ENCODE results near the gene SPDYA.

The SPDYA gene

DNA sequence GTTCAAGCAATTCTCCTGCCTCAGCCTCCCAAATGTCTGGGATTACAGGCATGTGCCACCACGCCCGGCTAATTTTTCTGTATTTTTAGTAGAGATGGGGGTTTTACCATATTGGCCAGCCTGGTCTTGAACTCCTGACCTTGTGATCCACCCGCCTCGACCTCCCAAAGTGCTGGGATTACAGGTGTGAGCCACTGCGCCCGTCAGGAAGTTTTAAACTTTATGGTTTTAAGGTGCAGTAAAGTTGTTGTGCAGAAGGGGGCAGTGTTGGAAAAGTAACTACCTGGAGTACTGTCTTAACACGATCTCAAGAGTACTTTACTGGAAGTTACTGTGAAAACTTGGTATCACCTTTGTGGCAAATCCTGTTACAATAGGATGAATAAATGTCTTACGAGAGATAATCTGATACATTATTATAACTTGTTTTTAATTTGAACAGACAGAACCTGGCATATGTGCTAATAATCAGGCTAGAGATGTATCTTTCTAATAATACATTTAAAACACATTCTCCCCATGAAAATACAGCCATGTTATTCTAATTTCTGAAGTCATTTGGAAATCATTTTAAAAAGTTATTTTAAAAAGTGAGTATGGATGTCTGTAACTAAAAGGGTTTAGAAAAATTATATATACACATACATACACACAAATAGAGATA lies 10.8 kb downstream of the SPDYA start:
- Histone ChIP-seq H3K4me1 (no peaks in the 10 kb centered on the region), H3K9ac (no peak overlapping the region), H2AFZ (no peak overlapping the region), H3K27me3 (ENCODE audit: control insufficient read depth, insufficient read depth, low read length) (no peaks in the 10 kb centered on the region), H3K9me3 (ENCODE audit: control insufficient read depth, low read length) (no peaks in the 10 kb centered on the region), H3K36me3 (ENCODE audit: control insufficient read depth, insufficient read depth, low read length) (no peaks in the 10 kb centered on the region), H3K27ac (no peak overlapping the region), H3K79me2 (no peaks in the 10 kb centered on the region), H3K4me2 (ENCODE audit: low read length) (no peak overlapping the region), H3K4me3 (ENCODE audit: low read depth, low read length) (no peak overlapping the region)
- TF ChIP-seq, protein P1, sequence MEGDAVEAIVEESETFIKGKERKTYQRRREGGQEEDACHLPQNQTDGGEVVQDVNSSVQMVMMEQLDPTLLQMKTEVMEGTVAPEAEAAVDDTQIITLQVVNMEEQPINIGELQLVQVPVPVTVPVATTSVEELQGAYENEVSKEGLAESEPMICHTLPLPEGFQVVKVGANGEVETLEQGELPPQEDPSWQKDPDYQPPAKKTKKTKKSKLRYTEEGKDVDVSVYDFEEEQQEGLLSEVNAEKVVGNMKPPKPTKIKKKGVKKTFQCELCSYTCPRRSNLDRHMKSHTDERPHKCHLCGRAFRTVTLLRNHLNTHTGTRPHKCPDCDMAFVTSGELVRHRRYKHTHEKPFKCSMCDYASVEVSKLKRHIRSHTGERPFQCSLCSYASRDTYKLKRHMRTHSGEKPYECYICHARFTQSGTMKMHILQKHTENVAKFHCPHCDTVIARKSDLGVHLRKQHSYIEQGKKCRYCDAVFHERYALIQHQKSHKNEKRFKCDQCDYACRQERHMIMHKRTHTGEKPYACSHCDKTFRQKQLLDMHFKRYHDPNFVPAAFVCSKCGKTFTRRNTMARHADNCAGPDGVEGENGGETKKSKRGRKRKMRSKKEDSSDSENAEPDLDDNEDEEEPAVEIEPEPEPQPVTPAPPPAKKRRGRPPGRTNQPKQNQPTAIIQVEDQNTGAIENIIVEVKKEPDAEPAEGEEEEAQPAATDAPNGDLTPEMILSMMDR (IDR thresholded peaks at IDR 0.05): peak; percentile 72

DNA sequence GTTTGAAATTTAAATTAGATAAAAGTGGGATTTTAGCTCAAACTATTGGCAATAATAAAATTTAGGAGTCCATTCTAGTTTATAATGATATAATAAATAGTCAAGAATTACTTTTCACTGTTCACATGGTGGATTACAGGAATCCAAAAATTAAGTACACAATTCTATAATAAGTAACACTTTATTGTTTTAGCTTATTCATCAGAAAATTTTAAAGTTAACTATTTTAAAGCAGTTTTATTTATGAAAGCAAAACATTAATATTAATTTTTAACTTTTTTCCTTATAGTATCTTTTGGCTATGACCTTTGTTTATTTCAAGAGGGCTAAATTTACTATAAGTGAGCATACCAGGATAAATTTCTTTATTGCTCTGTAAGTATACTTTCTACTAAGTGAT lies 11.4 kb downstream of the SPDYA start:
- no peak overlapping the region for H3K4me3 ChIP-seq (ENCODE audit: low read depth, low read length)
- TF ChIP-seq, protein P1 (IDR thresholded peaks at IDR 0.05): no peak
- no peak overlapping the region for H3K9ac ChIP-seq
- no peaks in the 10 kb centered on the region for H3K36me3 ChIP-seq (ENCODE audit: control insufficient read depth, insufficient read depth, low read length)
- no peak overlapping the region for H2AFZ ChIP-seq
- no peak overlapping the region for H3K27ac ChIP-seq
- no peaks in the 10 kb centered on the region for H3K79me2 ChIP-seq
- no peak overlapping the region for H3K4me2 ChIP-seq (ENCODE audit: low read length)
- no peaks in the 10 kb centered on the region for H3K4me1 ChIP-seq
- H3K27me3 ChIP-seq (ENCODE audit: control insufficient read depth, insufficient read depth, low read length): no peaks in the 10 kb centered on the region
- H3K9me3 ChIP-seq (ENCODE audit: control insufficient read depth, low read length): no peaks in the 10 kb centered on the region

DNA sequence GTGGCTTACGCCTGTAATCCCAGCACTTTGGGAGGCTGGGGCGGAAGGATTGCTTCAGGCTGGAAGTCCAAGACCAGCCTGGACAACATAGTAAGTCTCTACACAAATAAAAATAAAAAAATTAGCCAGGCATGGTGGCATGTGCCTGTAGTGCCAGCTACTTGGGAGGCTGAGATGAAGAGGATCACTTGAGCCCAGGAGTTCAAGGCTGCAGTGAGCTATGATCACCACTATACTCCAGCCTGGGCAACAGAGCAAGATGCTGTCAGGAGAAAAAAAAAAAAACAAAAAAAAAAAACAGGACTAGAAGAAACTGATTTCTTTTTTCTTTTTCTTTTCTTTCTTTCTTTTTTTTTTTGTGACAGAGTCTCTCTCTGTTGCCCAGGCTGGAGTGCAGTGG lies 13.6 kb downstream of the SPDYA start:
- Histone ChIP-seq H3K79me2 (no peaks in the 10 kb centered on the region), H3K27ac (no peak overlapping the region), H2AFZ (no peak overlapping the region), H3K36me3 (ENCODE audit: control insufficient read depth, insufficient read depth, low read length) (no peaks in the 10 kb centered on the region), H3K4me1 (no peaks in the 10 kb centered on the region), H3K9ac (no peak overlapping the region), H3K4me3 (ENCODE audit: low read depth, low read length) (no peak overlapping the region), H3K9me3 (ENCODE audit: control insufficient read depth, low read length) (no peaks in the 10 kb centered on the region), H3K4me2 (ENCODE audit: low read length) (no peak overlapping the region), H3K27me3 (ENCODE audit: control insufficient read depth, insufficient read depth, low read length) (no peaks in the 10 kb centered on the region)
- TF ChIP-seq, protein P1 (IDR thresholded peaks at IDR 0.05): no peak

- no peak overlapping the region for H3K4me3 ChIP-seq (ENCODE audit: low read depth, low read length)
- H3K27me3 ChIP-seq (ENCODE audit: control insufficient read depth, insufficient read depth, low read length): no peaks in the 10 kb centered on the region
- no peaks in the 10 kb centered on the region for H3K4me1 ChIP-seq
- H3K36me3 ChIP-seq (ENCODE audit: control insufficient read depth, insufficient read depth, low read length): no peaks in the 10 kb centered on the region
- H2AFZ ChIP-seq: no peak overlapping the region
- TF ChIP-seq, protein P1 (IDR thresholded peaks at IDR 0.05): no peak
- no peaks in the 10 kb centered on the region for H3K9me3 ChIP-seq (ENCODE audit: control insufficient read depth, low read length)
- H3K79me2 ChIP-seq: no peaks in the 10 kb centered on the region
- H3K4me2 ChIP-seq (ENCODE audit: low read length): no peak overlapping the region
- H3K9ac ChIP-seq: no peak overlapping the region
- no peak overlapping the region for H3K27ac ChIP-seq
Measured at GRCh38 chr2:28824870-28825269, 14.2 kb downstream of the SPDYA start.

DNA sequence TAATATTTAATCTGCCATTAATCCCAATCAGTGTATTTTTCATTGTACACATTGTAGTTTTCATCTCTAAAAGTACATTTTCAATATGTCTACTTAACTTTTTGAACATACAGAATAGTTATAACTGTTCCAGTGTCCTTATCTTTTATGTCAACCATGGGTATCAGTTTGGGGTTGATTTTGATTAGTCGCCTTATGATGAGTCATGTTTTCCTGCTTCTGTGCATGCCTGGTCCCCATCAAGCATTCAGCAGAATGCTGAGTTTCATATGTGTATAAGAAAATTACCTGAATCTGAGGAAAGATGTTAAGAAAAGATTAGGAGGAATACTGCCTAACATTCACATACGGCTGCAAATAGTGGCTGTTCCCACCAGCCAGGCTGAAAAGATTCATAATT lies 17.7 kb downstream of the SPDYA start:
- Histone ChIP-seq H3K9me3 (ENCODE audit: control insufficient read depth, low read length) (no peaks in the 10 kb centered on the region), H3K9ac (no peak overlapping the region), H3K4me1 (no peaks in the 10 kb centered on the region), H3K4me2 (ENCODE audit: low read length) (no peak overlapping the region), H3K4me3 (ENCODE audit: low read depth, low read length) (no peak overlapping the region), H3K27ac (no peak overlapping the region), H2AFZ (no peak overlapping the region), H3K27me3 (ENCODE audit: control insufficient read depth, insufficient read depth, low read length) (no peaks in the 10 kb centered on the region), H3K79me2 (no peaks in the 10 kb centered on the region), H3K36me3 (ENCODE audit: control insufficient read depth, insufficient read depth, low read length) (no peaks in the 10 kb centered on the region)
- TF ChIP-seq, protein P1 (IDR thresholded peaks at IDR 0.05): no peak
